GM21526 (cell line): ENCODE data around the gene MINDY4.

Experiments used
- ATAC-seq: cut with Tn5 transposase; IDR thresholded peaks from one replicate; pipeline ENCODE4 v1.9.1; 2021; ENCODE audit warnings: moderate library complexity; ENCODE audit not compliant: unreplicated experiment, low FRiP score

Gene MINDY4

GRCh38 chr7:30910411-30911073, 139.3 kb downstream of the MINDY4 start:
- no peak for ATAC-seq

- no peak for ATAC-seq
Measured at GRCh38 chr7:30911133-30911532, 139.9 kb downstream of the MINDY4 start.

- ATAC-seq, result no peak
Measured at GRCh38 chr7:30911561-30911969, 140.3 kb downstream of the MINDY4 start, which contains the start of gene AQP1. AQP1 (plus strand) TSS chr7:30911853; CDS start chr7:30911910, 57 bp downstream.

- ATAC-seq, result no peak
Measured at GRCh38 chr7:30912021-30912730, 141.0 kb downstream of the MINDY4 start.

GRCh38 chr7:30912731-30912985, 141.4 kb downstream of the MINDY4 start:
- ATAC-seq, result no peak

- ATAC-seq, result no peak
Measured at GRCh38 chr7:30912986-30913811, 142.0 kb downstream of the MINDY4 start.

- ATAC-seq, result no peak
Measured at GRCh38 chr7:30913821-30914515, 142.8 kb downstream of the MINDY4 start.

GRCh38 chr7:30914596-30914995, 143.4 kb downstream of the MINDY4 start:
- no peak for ATAC-seq

- ATAC-seq, result no peak
Measured at GRCh38 chr7:30915005-30915601, 143.9 kb downstream of the MINDY4 start.

GRCh38 chr7:30915751-30916150, 144.5 kb downstream of the MINDY4 start:
- ATAC-seq, result no peak

GRCh38 chr7:30916255-30916654, 145.0 kb downstream of the MINDY4 start:
- ATAC-seq, result no peak

- ATAC-seq, result no peak
Measured at GRCh38 chr7:30916767-30917166, 145.6 kb downstream of the MINDY4 start.

GRCh38 chr7:30917216-30917893, 146.1 kb downstream of the MINDY4 start:
- ATAC-seq, result no peak

- ATAC-seq, result no peak
Measured at GRCh38 chr7:30918676-30919075, 147.5 kb downstream of the MINDY4 start.

- ATAC-seq, result no peak
Measured at GRCh38 chr7:30920021-30920583, 148.9 kb downstream of the MINDY4 start.

GRCh38 chr7:30920584-30921539, 149.6 kb downstream of the MINDY4 start:
- no peak for ATAC-seq

- ATAC-seq, result no peak
Measured at GRCh38 chr7:30921540-30922401, 150.6 kb downstream of the MINDY4 start.

- no peak for ATAC-seq
Measured at GRCh38 chr7:30922596-30922995, 151.4 kb downstream of the MINDY4 start.
